ENCODE measurements around the gene ANKRD60.

DNA sequence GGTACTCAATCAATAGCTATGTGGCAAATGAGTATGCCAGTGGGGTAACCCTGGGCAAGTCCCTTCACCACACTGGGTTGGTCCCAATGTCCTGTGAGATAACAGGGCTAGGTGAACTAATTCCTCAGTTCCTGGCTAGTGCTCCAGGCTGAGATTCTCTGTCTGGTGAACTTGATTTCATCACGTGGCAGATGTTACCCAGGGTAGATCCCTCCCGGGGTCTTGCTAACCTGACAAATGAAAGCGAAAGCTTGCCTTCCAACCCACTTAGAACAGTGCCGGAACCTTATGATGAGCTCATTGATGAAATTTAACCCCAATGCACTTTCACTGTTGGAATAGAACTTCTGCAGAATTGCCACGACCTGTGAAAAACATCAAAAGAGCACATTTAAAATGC lies 6.6 kb upstream of the ANKRD60 start:
- TF ChIP-seq, protein P1, sequence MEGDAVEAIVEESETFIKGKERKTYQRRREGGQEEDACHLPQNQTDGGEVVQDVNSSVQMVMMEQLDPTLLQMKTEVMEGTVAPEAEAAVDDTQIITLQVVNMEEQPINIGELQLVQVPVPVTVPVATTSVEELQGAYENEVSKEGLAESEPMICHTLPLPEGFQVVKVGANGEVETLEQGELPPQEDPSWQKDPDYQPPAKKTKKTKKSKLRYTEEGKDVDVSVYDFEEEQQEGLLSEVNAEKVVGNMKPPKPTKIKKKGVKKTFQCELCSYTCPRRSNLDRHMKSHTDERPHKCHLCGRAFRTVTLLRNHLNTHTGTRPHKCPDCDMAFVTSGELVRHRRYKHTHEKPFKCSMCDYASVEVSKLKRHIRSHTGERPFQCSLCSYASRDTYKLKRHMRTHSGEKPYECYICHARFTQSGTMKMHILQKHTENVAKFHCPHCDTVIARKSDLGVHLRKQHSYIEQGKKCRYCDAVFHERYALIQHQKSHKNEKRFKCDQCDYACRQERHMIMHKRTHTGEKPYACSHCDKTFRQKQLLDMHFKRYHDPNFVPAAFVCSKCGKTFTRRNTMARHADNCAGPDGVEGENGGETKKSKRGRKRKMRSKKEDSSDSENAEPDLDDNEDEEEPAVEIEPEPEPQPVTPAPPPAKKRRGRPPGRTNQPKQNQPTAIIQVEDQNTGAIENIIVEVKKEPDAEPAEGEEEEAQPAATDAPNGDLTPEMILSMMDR (IDR thresholded peaks at IDR 0.05), result no peak
- no peak for TF ChIP-seq POLR2A (IDR thresholded peaks at IDR 0.05)
